ENCODE results near the gene DNM3.
A peak's percentile ranks its signal among the peaks of the same experiment; 100 is the strongest.

The DNM3 gene

DNA sequence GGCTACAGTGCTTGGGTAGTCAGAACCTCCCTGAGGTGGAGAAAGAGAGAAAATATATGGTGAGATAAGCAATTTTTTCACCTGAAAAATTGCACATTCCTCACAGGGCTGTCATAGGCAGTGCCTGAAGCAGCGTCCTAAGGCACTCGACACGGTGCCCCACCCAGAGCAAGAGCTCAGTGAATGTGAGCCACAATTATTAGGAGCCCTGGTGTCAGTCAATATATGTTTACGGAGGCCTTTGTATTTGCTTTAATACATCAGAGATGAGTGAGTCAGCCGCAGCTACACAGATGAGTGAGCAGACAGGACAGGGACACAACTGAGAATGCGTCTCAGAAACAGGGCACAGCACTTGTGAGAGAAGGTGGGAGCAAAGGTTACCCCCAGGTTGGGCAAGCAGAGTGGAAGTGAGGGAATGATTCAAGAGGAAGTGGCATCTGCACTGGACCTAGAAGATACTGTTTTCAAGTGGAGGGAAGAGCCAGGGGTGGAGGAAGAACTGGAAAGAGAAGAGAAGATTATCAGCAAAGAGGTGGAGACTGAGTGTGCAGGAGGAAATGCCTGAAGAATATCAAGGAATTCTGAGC is 607.8 kb downstream of the DNM3 start:
- Histone ChIP-seq H3K4me3 (no peak overlapping the region), H3K27ac (no peak overlapping the region)
- TF ChIP-seq CTCF (IDR thresholded peaks at IDR 0.05) = no peak
- no peak for DNase-seq (ENCODE audit: low spot score)

GRCh38 chr1:172449585-172450523 is 608.6 kb downstream of the DNM3 start:
- Histone ChIP-seq H3K27ac (no peak overlapping the region), H3K4me3 (peak overlapping the region; percentile 38)
- no peak for DNase-seq (ENCODE audit: low spot score)
- TF ChIP-seq CTCF (IDR thresholded peaks at IDR 0.05) = peak; percentile 74

DNA sequence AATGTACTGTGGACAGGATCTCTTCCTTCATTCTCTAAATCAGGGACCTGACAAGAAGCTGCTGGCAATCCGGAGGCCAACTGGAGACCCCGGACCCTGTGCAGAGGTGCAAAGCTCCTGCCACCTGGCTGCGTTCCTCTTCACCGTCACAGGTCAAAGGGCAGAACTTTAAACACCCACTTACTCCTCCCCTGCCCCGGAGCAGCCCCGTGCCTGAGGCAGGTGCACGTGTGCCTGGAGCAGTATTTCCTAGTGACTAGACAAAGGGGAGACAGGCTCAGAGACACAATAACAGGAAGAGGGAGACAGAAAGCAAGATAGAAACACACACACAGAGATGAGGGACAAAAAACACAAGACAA is 609.2 kb downstream of the DNM3 start:
- Histone ChIP-seq H3K27ac (no peak overlapping the region), H3K4me3 (no peak overlapping the region)
- no peak for DNase-seq (ENCODE audit: low spot score)
- no peak for TF ChIP-seq CTCF (IDR thresholded peaks at IDR 0.05)

- no peak for DNase-seq (ENCODE audit: low spot score)
- no peak for TF ChIP-seq CTCF (IDR thresholded peaks at IDR 0.05)
- H3K27ac ChIP-seq = no peak overlapping the region
- H3K4me3 ChIP-seq = no peak overlapping the region
Measured at GRCh38 chr1:172451002-172451443, 609.7 kb downstream of the DNM3 start.

GRCh38 chr1:172452536-172453152 is 611.3 kb downstream of the DNM3 start:
- no peak overlapping the region for H3K4me3 ChIP-seq
- no peak overlapping the region for H3K27ac ChIP-seq
- DNase-seq (ENCODE audit: low spot score) = no peak
- TF ChIP-seq CTCF (IDR thresholded peaks at IDR 0.05) = no peak

DNA sequence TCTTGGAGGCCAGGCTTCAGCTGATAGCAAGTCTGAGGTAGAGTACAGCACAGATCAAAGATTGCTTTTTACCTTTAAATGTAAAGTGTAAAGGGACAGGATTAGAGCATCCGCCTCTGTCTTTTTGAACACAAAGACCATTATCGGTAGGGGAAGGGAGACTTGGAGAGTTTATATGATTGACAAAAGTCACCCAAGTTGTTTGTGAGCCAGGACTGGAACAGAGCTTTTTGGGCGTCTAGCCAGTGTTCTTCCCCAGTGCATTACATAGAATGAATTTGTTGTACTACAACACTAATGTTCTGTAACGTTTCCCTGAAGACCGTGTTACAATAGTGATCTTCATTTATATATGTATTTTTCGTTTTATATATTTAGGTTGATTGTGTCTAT is 611.9 kb downstream of the DNM3 start:
- Histone ChIP-seq H3K27ac (no peak overlapping the region), H3K4me3 (no peak overlapping the region)
- no peak for DNase-seq (ENCODE audit: low spot score)

More for the DNA sequence above, 611.9 kb downstream of the DNM3 start:
- no peak for TF ChIP-seq CTCF (IDR thresholded peaks at IDR 0.05)

All from coronary artery (tissue), 2 donors.